Keratinocyte (primary cell): ENCODE measurements around the gene LMNTD2. TPM values are rescaled to one million over a fixed set of nuclear protein-coding genes. Genes with fewer than 3 reads are reported as not detected.

ENCODE experiments used
- DNase-seq: peaks from one replicate; pipeline ENCODE4 v3.0.0-alpha.2; 2011; ENCODE audit warnings: low read depth, missing footprints, low spot score
- FAIRE-seq: peaks from 2 replicates; lab custom pipeline; 2011; peaks lifted over from hg19 to GRCh38; lab: Jason Lieb, UNC
- H2AFZ ChIP-seq: 2 replicates; pipeline ENCODE4 v1.6.0; 2012; ENCODE audit warnings: low read length, control low read depth, inconsistent platforms; ENCODE audit not compliant: control insufficient read depth
- H3K27ac ChIP-seq: 2 replicates; pipeline ENCODE4 v1.5.1; 2011; ENCODE audit warnings: low read length; ENCODE audit not compliant: control insufficient read depth, insufficient read depth
- H3K27me3 ChIP-seq: 3 replicates; pipeline ENCODE4 v1.6.0; 2011; ENCODE audit warnings: low read length; ENCODE audit not compliant: control insufficient read depth, insufficient read depth; ENCODE audit errors: extremely low read depth
- H3K36me3 ChIP-seq, 2 experiments: 2 replicates in 1 of 2; 3 replicates in 1 of 2; pipeline ENCODE4 v1.5.1; 2011; ENCODE audit warnings: low read length in 2 of 2, mild to moderate bottlenecking in 1 of 2; ENCODE audit not compliant: control insufficient read depth in 2 of 2, insufficient read depth in 2 of 2; ENCODE audit errors: extremely low read depth in 1 of 2
- H3K4me1 ChIP-seq: 3 replicates; pipeline ENCODE4 v1.5.1; 2011; ENCODE audit warnings: low read length; ENCODE audit not compliant: control insufficient read depth, insufficient read depth; ENCODE audit errors: extremely low read depth
- H3K4me2 ChIP-seq: 3 replicates; pipeline ENCODE4 v1.6.0; 2011; ENCODE audit warnings: low read depth, low read length; ENCODE audit not compliant: control insufficient read depth, insufficient read depth; ENCODE audit errors: extremely low read depth
- H3K4me3 ChIP-seq, 3 experiments: fragments of 200-600 bp in 1 of 3; sonication (generic) in 1 of 3; 2 replicates in 2 of 3; 3 replicates in 1 of 3; pipeline ENCODE4 v1.5.1; 2011 to 2016; ENCODE audit warnings: low read length in 3 of 3, mild to moderate bottlenecking in 3 of 3, control low read depth in 2 of 3, inconsistent platforms in 1 of 3, low read depth in 1 of 3, mixed read lengths in 1 of 3, mixed run types in 1 of 3, moderate library complexity in 1 of 3; ENCODE audit not compliant: control insufficient read depth in 2 of 3, insufficient read depth in 2 of 3; ENCODE audit errors: extremely low read depth in 1 of 3
- H3K79me2 ChIP-seq: 2 replicates; pipeline ENCODE4 v1.6.0; 2012; ENCODE audit warnings: low read length; ENCODE audit not compliant: control insufficient read depth, insufficient read depth
- H3K9ac ChIP-seq: 3 replicates; pipeline ENCODE4 v1.6.0; 2011; ENCODE audit warnings: low read length; ENCODE audit not compliant: control insufficient read depth, insufficient read depth; ENCODE audit errors: extremely low read depth
- H3K9me1 ChIP-seq: 3 replicates; pipeline ENCODE4 v1.6.0; 2011; ENCODE audit warnings: low read length; ENCODE audit not compliant: control insufficient read depth, insufficient read depth; ENCODE audit errors: extremely low read depth
- H3K9me3 ChIP-seq: 2 replicates; pipeline ENCODE4 v1.5.1; 2012; ENCODE audit warnings: low read depth, low read length; ENCODE audit not compliant: control insufficient read depth
- H4K20me1 ChIP-seq: 3 replicates; pipeline ENCODE4 v1.6.0; 2011; ENCODE audit warnings: low read length; ENCODE audit not compliant: control insufficient read depth, insufficient read depth; ENCODE audit errors: extremely low read depth
- CTCF ChIP-seq, 3 experiments: IDR thresholded peaks in 1 of 3; conservative IDR thresholded peaks in 1 of 3; optimal IDR thresholded peaks in 1 of 3; 2 replicates in 2 of 3; 3 replicates in 1 of 3; pipeline versions ENCODE3 to v1.5.1; 2011; ENCODE audit warnings: low read length in 3 of 3, mild to moderate bottlenecking in 3 of 3, moderate library complexity in 2 of 3, control low read depth in 1 of 3, inconsistent platforms in 1 of 3; ENCODE audit not compliant: insufficient read depth in 2 of 3; ENCODE audit errors: extremely low read depth in 1 of 3
- EZH2 ChIP-seq: IDR thresholded peaks from one replicate; pipeline ENCODE4 v1.6.1; 2012; ENCODE audit warnings: inconsistent platforms, mild to moderate bottlenecking, low read length, moderate library complexity
- dilution Hi-C: fragments of 300-500 bp; cut with MboI; formaldehyde crosslinking; loops from one replicate; pipeline ENCODE4 v1.7.0; 2020; ENCODE audit warnings: low sequenced_read_pairs; ENCODE audit not compliant: extremely low pct_ligation_motif_present
- polyA plus RNA-seq, 5 experiments: library from polyadenylated mRNA; depleted of rRNA in 3 of 5; stranded (reverse) in 3 of 5; stranded (forward) in 1 of 5; unstranded in 1 of 5; fragments of >200 nt; gene quantifications; 1 replicate in 1 of 5; 2 replicates in 3 of 5; 3 replicates in 1 of 5; pipeline versions ENCODE4 v1.2.1 to v1.2.3, GENCODE V29; 2011 to 2012; ENCODE audit warnings: missing spikeins in 2 of 5, low read depth in 1 of 5, low replicate concordance in 1 of 5

LMNTD2 gene
- polyA plus RNA-seq, 1 donor (not counting 4 experiments of a cell fraction or from before 2014, with no cell fraction given), result 1.2 TPM

- no peak for FAIRE-seq
- Histone ChIP-seq H3K9ac (no peak overlapping the region), H3K36me3 (peaks cover 17 to 27% of the 10 kb centered on the region in 2 experiments), H3K4me1 (peaks cover 23% of the 10 kb centered on the region), H2AFZ (no peak overlapping the region), H3K4me3 (no peak overlapping the region), H3K9me1 (no peaks in the 10 kb centered on the region), H3K27ac (no peak overlapping the region), H4K20me1 (peaks cover 22% of the 10 kb centered on the region), H3K27me3 (no peaks in the 10 kb centered on the region), H3K4me2 (no peak overlapping the region), H3K9me3 (no peaks in the 10 kb centered on the region), H3K79me2 (peaks cover 31% of the 10 kb centered on the region)
- dilution Hi-C loops, result no loop called here
- no peak for TF ChIP-seq CTCF (optimal IDR thresholded peaks at IDR 0.05 in 1 of 3, IDR thresholded peaks at IDR 0.05 in 1 of 3, conservative IDR thresholded peaks at IDR 0.05 in 1 of 3; ENCODE audit: extremely low read depth in 1 of 3, insufficient read depth in 2 of 3, low read length in 3 of 3)
- TF ChIP-seq EZH2, result no peak
- DNase-seq, result no peak
Observed at GRCh38 chr11:532986-533585, 27.5 kb downstream of the LMNTD2 start.

GRCh38 chr11:532527-532985 is 28.0 kb downstream of the LMNTD2 start:
- peaks cover 31% of the 10 kb centered on the region for H3K79me2 ChIP-seq
- H3K4me2 ChIP-seq, result no peak overlapping the region
- no peak overlapping the region for H3K4me3 ChIP-seq
- no peak for DNase-seq
- H3K36me3 ChIP-seq, result peaks cover 17 to 27% of the 10 kb centered on the region in 2 experiments
- no peaks in the 10 kb centered on the region for H3K9me3 ChIP-seq
- TF ChIP-seq CTCF (optimal IDR thresholded peaks at IDR 0.05 in 1 of 3, IDR thresholded peaks at IDR 0.05 in 1 of 3, conservative IDR thresholded peaks at IDR 0.05 in 1 of 3; ENCODE audit: extremely low read depth in 1 of 3, insufficient read depth in 2 of 3, low read length in 3 of 3) (no peak), EZH2 (no peak)
- peaks cover 22% of the 10 kb centered on the region for H4K20me1 ChIP-seq
- H3K4me1 ChIP-seq, result peaks cover 22% of the 10 kb centered on the region
- H3K9ac ChIP-seq, result no peak overlapping the region
- FAIRE-seq, result no peak
- H2AFZ ChIP-seq, result no peak overlapping the region
- H3K27me3 ChIP-seq, result no peaks in the 10 kb centered on the region
- dilution Hi-C loops, result no loop called here
- no peaks in the 10 kb centered on the region for H3K9me1 ChIP-seq
- H3K27ac ChIP-seq, result no peak overlapping the region
